RPMI8226 (cell line): ENCODE results near the gene PLCXD3.
"Not testable (repeated sequence)": the region's sequence is repeated elsewhere in the genome, so short reads cannot be mapped to it uniquely, and the experiment has no call there.

Experiments used
- DNase-seq: peaks from one replicate; pipeline ENCODE4 v3.0.0-alpha.2; 2015

The PLCXD3 gene

GRCh38 chr5:41339339-41339738 lies 171.1 kb downstream of the PLCXD3 start:
- DNase-seq: no peak

DNA sequence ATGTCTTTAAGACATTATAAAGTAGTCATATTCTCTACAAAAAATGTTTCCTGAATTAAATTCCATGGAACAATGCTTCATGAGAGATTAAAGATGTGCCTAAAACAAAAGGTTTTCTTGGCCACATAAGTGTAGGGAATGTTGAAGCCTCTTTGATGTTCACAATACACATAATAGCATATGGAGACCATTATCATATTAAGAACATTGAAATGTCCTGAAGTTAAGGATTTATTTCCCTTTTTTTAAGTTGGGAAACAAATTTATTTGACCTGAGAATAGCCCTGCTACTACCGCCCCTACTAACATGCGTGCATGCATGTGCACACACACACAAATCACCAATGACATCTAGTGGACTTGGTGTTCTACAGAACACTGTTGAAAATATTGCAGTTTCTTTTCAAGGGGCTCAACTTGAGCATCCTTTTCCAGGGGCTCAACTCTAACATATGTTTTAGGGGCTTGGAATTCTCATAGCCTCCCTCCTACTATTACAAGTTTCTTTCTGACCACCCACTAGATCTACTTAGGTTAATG lies 172.2 kb downstream of the PLCXD3 start:
- no peak for DNase-seq

GRCh38 chr5:41337724-41338123 lies 172.7 kb downstream of the PLCXD3 start:
- no peak for DNase-seq

DNA sequence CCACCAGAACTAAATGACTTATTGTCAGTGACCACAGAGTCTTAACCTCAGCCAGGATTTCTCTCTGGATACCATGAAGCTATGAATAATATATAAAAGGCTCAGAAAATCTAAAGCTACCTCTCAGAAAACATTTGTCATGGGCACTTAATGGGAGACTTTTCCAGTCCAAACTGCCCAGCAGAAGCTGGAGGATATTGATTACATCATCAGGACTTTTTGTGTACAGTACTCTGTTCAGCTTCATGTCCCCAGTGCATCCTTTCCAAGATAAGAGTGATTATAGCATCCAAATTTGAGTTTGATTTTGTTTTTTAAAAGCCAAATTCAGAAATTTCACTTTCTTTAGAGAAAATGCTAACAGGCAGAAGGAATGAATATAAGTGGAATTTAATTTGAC lies 173.2 kb downstream of the PLCXD3 start:
- DNase-seq: no peak

DNA sequence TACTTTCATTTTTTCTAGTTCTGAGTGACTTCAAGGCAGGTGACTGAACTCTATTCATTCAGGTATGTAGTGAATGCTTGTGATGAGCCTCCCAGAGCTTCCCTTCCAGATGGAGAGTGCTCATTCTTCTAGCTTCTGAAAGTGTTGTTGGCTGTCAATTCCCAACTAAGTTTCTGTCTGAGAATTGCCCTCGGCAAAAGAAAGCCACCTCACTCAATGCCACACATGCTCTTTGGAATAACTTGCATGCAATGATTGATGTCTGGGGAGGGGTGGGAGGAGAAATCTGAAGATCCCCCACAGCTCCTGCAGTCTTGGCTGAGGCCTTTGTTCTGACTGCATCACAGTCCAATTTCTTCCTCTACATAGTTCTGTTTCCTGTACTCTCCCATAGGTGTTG lies 173.9 kb downstream of the PLCXD3 start:
- DNase-seq: no peak

- no peak for DNase-seq
Observed at GRCh38 chr5:41335596-41336181, 174.7 kb downstream of the PLCXD3 start.

- no peak for DNase-seq
Observed at GRCh38 chr5:41334758-41335157, 175.6 kb downstream of the PLCXD3 start.

DNA sequence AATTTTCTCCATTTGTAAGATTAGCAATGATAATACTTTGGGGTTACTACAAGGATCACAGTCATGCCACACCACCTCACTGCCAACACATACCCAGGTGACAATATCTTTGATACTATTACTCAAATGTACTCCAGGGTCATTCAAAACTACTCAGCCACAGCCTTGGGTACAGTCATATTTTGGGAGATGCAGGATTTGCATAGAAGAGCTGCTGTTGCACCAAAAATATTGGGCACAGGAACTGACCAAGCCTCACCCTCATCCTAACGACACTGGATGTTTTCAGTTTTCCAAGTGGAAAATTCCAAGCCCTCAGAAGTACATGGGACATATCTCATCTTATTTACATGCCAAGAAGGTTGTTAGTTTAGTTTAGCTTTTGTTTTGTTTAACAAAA lies 176.2 kb downstream of the PLCXD3 start:
- no peak for DNase-seq

DNA sequence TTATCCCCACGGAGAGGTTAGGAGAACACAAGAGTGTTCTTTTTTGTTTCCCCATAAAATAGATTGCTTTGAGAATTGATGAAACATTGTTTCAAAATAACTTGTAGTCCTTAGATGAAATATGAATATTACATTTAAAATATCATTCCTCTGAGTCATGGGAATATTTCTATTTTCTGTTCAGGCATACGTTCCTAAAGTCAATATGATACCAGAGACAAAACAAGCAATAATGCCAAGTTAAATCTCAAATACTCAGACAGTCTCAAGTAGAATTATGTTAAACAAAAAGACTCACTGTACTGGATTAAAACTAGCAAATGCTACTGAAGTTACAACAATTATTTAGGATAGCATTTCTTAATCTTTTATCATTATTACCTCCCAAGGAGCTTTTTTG lies 185.3 kb downstream of the PLCXD3 start:
- no peak for DNase-seq

DNA sequence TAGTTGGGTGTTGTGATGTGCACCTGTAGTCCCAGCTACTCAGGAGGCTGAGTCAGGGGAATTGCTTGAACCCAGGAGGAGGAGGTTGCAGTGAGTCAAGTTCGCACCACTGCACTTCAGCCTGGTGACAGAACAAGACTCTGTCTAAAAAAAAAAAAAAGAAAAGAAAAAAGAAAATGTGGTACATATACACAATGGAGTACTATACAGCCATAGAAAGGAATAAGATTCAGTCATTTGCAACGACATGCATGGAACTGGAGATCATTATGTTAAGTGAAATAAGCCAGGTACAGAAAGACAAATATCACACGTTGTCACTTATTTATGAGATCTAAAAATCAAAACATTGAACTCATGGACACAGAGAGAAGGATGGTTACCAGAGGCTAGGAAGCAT lies 187.6 kb downstream of the PLCXD3 start:
- not testable (repeated sequence) for DNase-seq

- DNase-seq: no peak
Observed at GRCh38 chr5:41312478-41313060, 197.8 kb downstream of the PLCXD3 start.

DNA sequence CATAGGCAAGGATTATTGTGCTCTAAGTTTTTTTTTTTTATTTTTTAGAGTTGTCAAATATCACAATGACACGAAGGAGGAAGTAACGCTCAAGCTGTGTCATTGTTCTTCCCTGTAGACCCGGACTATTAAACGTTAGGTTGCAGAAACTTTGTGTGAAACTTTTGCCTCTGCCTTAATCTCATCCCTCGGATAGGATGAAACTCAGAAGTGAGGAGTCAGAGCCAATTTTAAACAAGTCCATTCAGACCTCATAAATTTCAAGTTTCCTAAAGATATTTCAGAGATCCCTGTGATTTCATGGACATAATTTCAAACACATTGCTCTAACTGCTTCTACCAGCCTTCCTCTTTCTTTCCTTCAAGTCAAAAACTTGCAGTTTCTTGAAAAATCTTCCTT lies 198.3 kb downstream of the PLCXD3 start:
- DNase-seq: no peak

GRCh38 chr5:41309275-41309674 lies 201.1 kb downstream of the PLCXD3 start:
- no peak for DNase-seq

GRCh38 chr5:41306005-41306404 lies 204.4 kb downstream of the PLCXD3 start:
- DNase-seq: no peak

DNA sequence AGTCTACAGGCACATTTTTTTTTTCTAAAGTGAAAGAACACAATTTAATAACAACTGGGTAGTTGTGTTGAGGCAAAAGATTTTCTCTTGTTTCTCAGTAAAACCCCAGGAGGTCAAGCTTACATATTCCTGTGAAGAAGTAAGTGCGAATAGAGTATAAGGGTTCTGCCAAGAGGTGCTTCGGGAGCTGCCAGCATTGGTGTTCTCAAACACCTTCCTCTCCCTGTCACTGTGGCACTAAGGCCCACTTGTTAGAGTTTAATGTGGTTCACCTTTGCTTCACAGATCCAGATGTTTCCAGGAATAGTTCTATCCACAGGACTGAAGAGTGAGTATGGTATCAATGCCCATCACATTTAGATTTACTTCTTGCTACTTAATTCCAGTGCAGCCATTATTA lies 205.3 kb downstream of the PLCXD3 start:
- no peak for DNase-seq

- DNase-seq: no peak
Observed at GRCh38 chr5:41296066-41296465, 214.3 kb downstream of the PLCXD3 start.

GRCh38 chr5:41291323-41291722 lies 219.1 kb downstream of the PLCXD3 start:
- no peak for DNase-seq

- DNase-seq: no peak
Observed at GRCh38 chr5:41290810-41291209, 219.6 kb downstream of the PLCXD3 start.

DNA sequence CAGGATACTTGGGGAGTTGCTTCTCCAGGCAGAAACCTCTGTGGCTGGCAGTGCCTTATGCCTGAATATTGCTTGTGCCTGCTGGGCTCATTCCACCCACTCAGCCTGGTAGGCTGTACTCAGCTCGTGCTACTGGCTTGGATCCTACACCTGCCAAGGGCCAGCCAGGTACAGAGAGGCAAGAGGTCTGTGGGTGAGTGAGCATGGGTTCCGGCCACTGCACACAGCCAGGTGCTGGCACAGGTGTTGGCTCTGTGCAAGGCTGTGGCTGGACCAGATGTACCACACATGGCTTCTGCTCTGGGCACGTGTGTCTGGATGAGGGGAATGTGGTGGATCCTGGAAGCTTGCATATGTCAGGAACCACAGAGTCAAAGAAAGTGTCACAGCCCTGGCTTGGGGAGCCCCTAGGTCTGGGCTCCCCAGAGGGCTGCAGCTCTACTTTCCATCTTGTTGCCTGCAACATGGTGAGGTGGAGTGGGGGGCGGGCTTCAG lies 220.4 kb downstream of the PLCXD3 start:
- no peak for DNase-seq

DNA sequence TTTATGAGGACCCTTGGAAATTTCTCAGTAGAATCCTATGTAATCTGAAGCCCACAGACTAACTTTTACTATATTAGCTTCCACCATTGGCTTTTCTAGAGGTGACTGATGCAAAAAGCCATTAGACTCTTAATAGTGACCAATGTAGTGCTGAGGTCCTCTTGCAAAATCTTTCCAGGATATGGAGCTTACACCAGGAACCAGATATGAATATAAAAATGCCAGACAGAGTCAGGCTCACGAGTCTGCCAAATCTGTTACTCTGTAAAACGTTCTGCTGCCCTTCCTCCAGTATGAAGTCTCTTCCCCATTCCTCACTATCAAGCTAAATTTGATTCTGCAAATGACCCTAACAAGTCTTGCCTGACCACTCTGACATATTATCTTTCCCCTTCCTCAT lies 223.7 kb downstream of the PLCXD3 start:
- DNase-seq: no peak

GRCh38 chr5:41286165-41286564 lies 224.2 kb downstream of the PLCXD3 start:
- DNase-seq: no peak

GRCh38 chr5:41284938-41285337 lies 225.5 kb downstream of the PLCXD3 start:
- DNase-seq: no peak

DNA sequence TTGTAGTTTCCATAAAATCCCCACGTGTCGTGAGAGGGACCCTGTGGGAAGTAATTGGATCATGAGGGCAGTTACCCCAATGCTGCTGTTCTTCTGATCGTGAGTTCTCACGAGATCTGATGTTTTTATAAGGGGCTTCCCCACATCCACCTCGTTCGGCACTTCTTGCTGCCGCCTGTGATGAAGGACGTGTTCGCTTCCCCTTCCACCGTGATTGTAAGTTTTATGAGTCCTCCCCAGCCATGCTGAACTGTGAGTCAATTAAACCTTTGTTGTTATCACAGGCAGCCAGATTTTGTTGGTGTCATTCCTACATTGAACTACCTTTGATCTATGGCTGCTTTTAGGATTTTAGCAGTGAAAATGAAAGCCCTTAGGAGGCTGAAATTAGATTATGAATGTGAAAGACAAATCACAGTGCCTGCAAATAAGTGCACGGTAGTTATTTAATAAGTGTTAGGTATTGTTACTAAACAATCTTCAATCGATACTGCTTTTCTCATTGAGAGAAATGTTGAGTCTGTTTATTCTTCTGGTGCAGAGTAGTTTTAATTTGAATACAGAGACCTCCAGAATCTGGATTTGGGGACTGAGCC lies 229.1 kb downstream of the PLCXD3 start:
- DNase-seq: no peak

DNA sequence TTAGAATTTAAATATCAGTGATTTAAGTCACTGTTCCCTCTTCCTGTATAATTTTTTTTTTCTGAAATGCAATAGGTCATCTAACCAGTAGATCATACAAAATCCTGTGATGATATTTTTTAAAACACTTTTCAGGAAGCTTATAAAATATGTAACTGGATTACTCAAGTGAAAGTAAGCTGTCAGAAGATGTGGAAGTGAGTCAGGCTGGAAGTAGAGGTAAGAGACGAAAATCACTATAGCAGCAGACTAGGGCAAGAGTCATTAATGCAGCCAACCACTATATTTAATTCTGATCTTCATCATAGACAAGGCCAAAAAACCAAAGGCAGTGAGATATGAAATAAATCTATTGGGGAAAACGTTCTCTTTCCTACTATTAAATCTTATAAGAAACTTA lies 231.4 kb downstream of the PLCXD3 start:
- DNase-seq: no peak
